HG03097 (cell line): Measurements from ENCODE around the gene ATP1B2.
A peak's percentile ranks its signal among the peaks of the same experiment; 100 is the strongest.

ENCODE experiments used
- ATAC-seq: cut with Tn5 transposase; IDR thresholded peaks from one replicate; pipeline ENCODE4 v1.9.1; 2021; ENCODE audit not compliant: unreplicated experiment, low FRiP score

ATP1B2 gene

GRCh38 chr17:7677388-7678067 lies 26.8 kb downstream of the ATP1B2 start:
- no peak for ATAC-seq

- ATAC-seq: no peak
Observed at GRCh38 chr17:7684851-7685532, 34.3 kb downstream of the ATP1B2 start.

GRCh38 chr17:7685533-7686221 lies 35.0 kb downstream of the ATP1B2 start:
- ATAC-seq: peak; percentile 46

GRCh38 chr17:7686222-7687071 lies 35.7 kb downstream of the ATP1B2 start:
- ATAC-seq: peak; percentile 49

- ATAC-seq: no peak
Observed at GRCh38 chr17:7687072-7687907, 36.6 kb downstream of the ATP1B2 start, which contains the start of gene TP53. TP53 (minus strand) TSS chr17:7687490; CDS start chr17:7676594, 10,896 bp downstream.

GRCh38 chr17:7687908-7688807 lies 37.4 kb downstream of the ATP1B2 start, which contains the start of gene WRAP53:
WRAP53 (plus strand) TSS chr17:7688477; CDS start chr17:7688649, 172 bp downstream.
- ATAC-seq: peak; percentile 65

- ATAC-seq: no peak
Observed at GRCh38 chr17:7688808-7689316, 38.1 kb downstream of the ATP1B2 start.

- no peak for ATAC-seq
Observed at GRCh38 chr17:7695586-7695985, 44.9 kb downstream of the ATP1B2 start.

GRCh38 chr17:7697828-7698588 lies 47.3 kb downstream of the ATP1B2 start:
- no peak for ATAC-seq

GRCh38 chr17:7700510-7700909 lies 49.8 kb downstream of the ATP1B2 start:
- no peak for ATAC-seq

GRCh38 chr17:7701681-7702080 lies 51.0 kb downstream of the ATP1B2 start:
- no peak for ATAC-seq

GRCh38 chr17:7702776-7703175 lies 52.0 kb downstream of the ATP1B2 start:
- ATAC-seq: no peak

GRCh38 chr17:7703584-7704479 lies 53.1 kb downstream of the ATP1B2 start:
- ATAC-seq: no peak

- ATAC-seq: no peak
Observed at GRCh38 chr17:7704601-7705268, 54.0 kb downstream of the ATP1B2 start, which contains the start of gene EFNB3. EFNB3 (plus strand) TSS chr17:7705202; CDS start chr17:7705599, 397 bp downstream.

- no peak for ATAC-seq
Observed at GRCh38 chr17:7705269-7706255, 54.8 kb downstream of the ATP1B2 start.
